ENCODE results near the gene HSD17B13. TPM values are rescaled to one million over a fixed set of nuclear protein-coding genes. Genes with fewer than 3 reads are reported as not detected.

Gene HSD17B13
- total RNA-seq, 1 experiment from 2014 or later = 0.14 TPM

DNA sequence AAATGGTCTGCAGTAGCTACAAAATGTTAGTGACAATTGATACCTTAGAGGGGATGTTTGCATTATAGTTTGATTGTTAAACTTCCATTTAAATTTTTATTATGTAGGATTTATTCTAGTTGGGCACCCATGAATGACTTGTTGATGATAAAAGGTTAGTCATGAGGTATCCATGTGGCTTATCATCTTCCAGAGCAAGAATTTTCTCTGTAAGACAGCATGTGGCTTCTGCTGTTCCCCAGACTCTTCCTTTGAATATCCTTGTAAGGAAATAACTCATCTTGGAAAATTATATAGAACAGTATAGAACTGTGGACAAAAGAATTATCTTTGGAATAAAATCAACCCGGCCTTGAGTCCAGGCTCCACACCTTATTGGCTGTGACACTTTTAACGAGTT is 62.2 kb downstream of the HSD17B13 start:
- Mint-ChIP-seq H3K27ac (ENCODE audit: unreplicated experiment) (no peak overlapping the region), H3K36me3 (ENCODE audit: insufficient read depth, unreplicated experiment) (no peaks in the 10 kb centered on the region), H3K27me3 (ENCODE audit: insufficient read depth, unreplicated experiment) (no peaks in the 10 kb centered on the region), H3K4me1 (ENCODE audit: low read depth, unreplicated experiment) (no peaks in the 10 kb centered on the region), H3K9me3 (ENCODE audit: unreplicated experiment) (peaks cover 16% of the 10 kb centered on the region), H3K4me3 (ENCODE audit: unreplicated experiment) (no peak overlapping the region)
- Histone ChIP-seq H3K4me1 (no peaks in the 10 kb centered on the region), H3K9me3 (peaks cover 7% of the 10 kb centered on the region; the same call in 1 of the 2 replicates), H3K4me3 (ENCODE audit: low read depth, low read length) (no peak overlapping the region), H3K27me3 (replicated peaks; ENCODE audit: control insufficient read depth, insufficient read depth, low read length) (no peaks in the 10 kb centered on the region), H3K36me3 (ENCODE audit: control insufficient read depth, insufficient read depth, low read length) (no peaks in the 10 kb centered on the region)
- BruUV-seq (replicated peaks) = no TSS peak
- POLR2A ChIA-PET = no interaction called here
- CTCF ChIA-PET = no interaction called here
- DNase-seq = no peak
- TF ChIP-seq CTCF (IDR thresholded peaks at IDR 0.05; ENCODE audit: insufficient read depth in 1 of 2, low read depth in 1 of 2, low read length in 1 of 2, severe bottlenecking in 1 of 2, unreplicated experiment in 1 of 2) = no peak
- intact Hi-C loops (cut with micrococcal nuclease; ENCODE audit: unreplicated experiment) = no loop called here

- no peaks in the 10 kb centered on the region for H3K36me3 Mint-ChIP-seq (ENCODE audit: insufficient read depth, unreplicated experiment)
- H3K9me3 Mint-ChIP-seq (ENCODE audit: unreplicated experiment) = peaks cover 19% of the 10 kb centered on the region
- Histone ChIP-seq H3K36me3 (ENCODE audit: control insufficient read depth, insufficient read depth, low read length) (no peaks in the 10 kb centered on the region), H3K9me3 (peaks cover 7% of the 10 kb centered on the region; the same call in 1 of the 2 replicates), H3K4me3 (ENCODE audit: low read depth, low read length) (no peak overlapping the region), H3K4me1 (no peaks in the 10 kb centered on the region), H3K27me3 (replicated peaks; ENCODE audit: control insufficient read depth, insufficient read depth, low read length) (no peaks in the 10 kb centered on the region)
- ChIA-PET CTCF (no interaction called here), POLR2A (no interaction called here)
- H3K4me1 Mint-ChIP-seq (ENCODE audit: low read depth, unreplicated experiment) = no peaks in the 10 kb centered on the region
- no TSS peak for BruUV-seq (replicated peaks)
- H3K4me3 Mint-ChIP-seq (ENCODE audit: unreplicated experiment) = no peak overlapping the region
- no peak overlapping the region for H3K27ac Mint-ChIP-seq (ENCODE audit: unreplicated experiment)
- intact Hi-C loops (cut with micrococcal nuclease; ENCODE audit: unreplicated experiment) = no loop called here
- DNase-seq = no peak
- TF ChIP-seq CTCF (IDR thresholded peaks at IDR 0.05; ENCODE audit: insufficient read depth in 1 of 2, low read depth in 1 of 2, low read length in 1 of 2, severe bottlenecking in 1 of 2, unreplicated experiment in 1 of 2) = no peak
- no peaks in the 10 kb centered on the region for H3K27me3 Mint-ChIP-seq (ENCODE audit: insufficient read depth, unreplicated experiment)
Measured at GRCh38 chr4:87258677-87259076, 64.0 kb downstream of the HSD17B13 start.

DNA sequence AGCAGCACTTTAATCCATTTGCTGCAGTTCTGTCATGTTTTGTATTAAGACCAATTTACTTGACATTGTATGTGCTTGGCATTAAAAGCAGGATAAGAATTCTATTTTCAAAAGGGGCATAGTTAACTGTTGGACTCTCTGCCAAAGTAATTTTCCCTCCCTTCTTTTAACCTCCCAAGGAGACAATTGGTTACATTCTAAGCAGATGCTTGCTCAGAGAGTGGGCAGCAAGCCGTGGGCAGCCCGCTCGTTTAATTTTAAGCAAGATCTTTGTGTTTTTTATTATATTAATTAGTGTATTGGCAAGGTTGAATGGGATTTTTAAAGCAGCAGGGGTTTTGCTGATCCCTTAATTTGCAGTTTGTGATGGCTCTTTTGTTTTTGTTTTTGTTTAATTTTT is 65.2 kb downstream of the HSD17B13 start:
- Histone ChIP-seq H3K27me3 (replicated peaks; ENCODE audit: control insufficient read depth, insufficient read depth, low read length) (no peaks in the 10 kb centered on the region), H3K9me3 (0 out of 2 replicates have a peak, but pooled peaks cover 4% of the 10 kb centered on the region), H3K4me1 (no peaks in the 10 kb centered on the region), H3K4me3 (ENCODE audit: low read depth, low read length) (no peak overlapping the region), H3K36me3 (ENCODE audit: control insufficient read depth, insufficient read depth, low read length) (no peaks in the 10 kb centered on the region)
- Mint-ChIP-seq H3K27ac (ENCODE audit: unreplicated experiment) (no peak overlapping the region), H3K27me3 (ENCODE audit: insufficient read depth, unreplicated experiment) (no peaks in the 10 kb centered on the region), H3K9me3 (ENCODE audit: unreplicated experiment) (peaks cover 12% of the 10 kb centered on the region), H3K4me1 (ENCODE audit: low read depth, unreplicated experiment) (no peaks in the 10 kb centered on the region), H3K4me3 (ENCODE audit: unreplicated experiment) (no peak overlapping the region), H3K36me3 (ENCODE audit: insufficient read depth, unreplicated experiment) (no peaks in the 10 kb centered on the region)
- DNase-seq = no peak
- intact Hi-C loops (cut with micrococcal nuclease; ENCODE audit: unreplicated experiment) = no loop called here
- TF ChIP-seq CTCF (IDR thresholded peaks at IDR 0.05; ENCODE audit: insufficient read depth in 1 of 2, low read depth in 1 of 2, low read length in 1 of 2, severe bottlenecking in 1 of 2, unreplicated experiment in 1 of 2) = no peak
- POLR2A ChIA-PET = no interaction called here
- CTCF ChIA-PET = no interaction called here
- BruUV-seq (replicated peaks) = no TSS peak
